ENCODE data around the gene SLC12A5. TPM values are rescaled to one million over a fixed set of nuclear protein-coding genes. Genes with fewer than 3 reads are reported as not detected.

The SLC12A5 gene
- total RNA-seq, 1 experiment from 2014 or later = not detected

- peaks cover 8% of the 10 kb centered on the region for H3K4me1 ChIP-seq (replicated peaks)
These were observed 16.1 kb upstream of the SLC12A5 start for GRCh38 chr20:46012921-46013320.

GRCh38 chr20:46013322-46013828 is 15.6 kb upstream of the SLC12A5 start:
- Histone ChIP-seq H3K9me3 (replicated peaks) (0 out of 2 replicates have a peak, but pooled peaks cover 4% of the 10 kb centered on the region), H3K27ac (no peak overlapping the region), H3K4me3 (no peak overlapping the region), H3K4me1 (replicated peaks) (peaks cover 8% of the 10 kb centered on the region), H3K36me3 (no peaks in the 10 kb centered on the region), H3K27me3 (replicated peaks) (peaks cover 65% of the 10 kb centered on the region)
- DNase-seq (ENCODE audit: low read depth in 1 of 2, low spot score in 2 of 2) = no peak

More at GRCh38 chr20:46012921-46013320, 16.1 kb upstream of the SLC12A5 start:
- DNase-seq (ENCODE audit: low read depth in 1 of 2, low spot score in 2 of 2) = no peak
- Histone ChIP-seq H3K36me3 (no peaks in the 10 kb centered on the region), H3K9me3 (replicated peaks) (0 out of 2 replicates have a peak, but pooled peaks cover 4% of the 10 kb centered on the region), H3K4me3 (no peak overlapping the region), H3K27ac (no peak overlapping the region), H3K27me3 (replicated peaks) (peaks cover 62% of the 10 kb centered on the region)

GRCh38 chr20:46013829-46014516 is 15.0 kb upstream of the SLC12A5 start:
- Histone ChIP-seq H3K27ac (no peak overlapping the region), H3K4me3 (no peak overlapping the region), H3K4me1 (replicated peaks) (peaks cover 8% of the 10 kb centered on the region), H3K36me3 (no peaks in the 10 kb centered on the region), H3K9me3 (replicated peaks) (0 out of 2 replicates have a peak, but pooled peaks cover 4% of the 10 kb centered on the region), H3K27me3 (replicated peaks) (peaks cover 69% of the 10 kb centered on the region)
- peak in 1 of 2 experiments; percentile 44 for DNase-seq (ENCODE audit: low read depth in 1 of 2, low spot score in 2 of 2)

- H3K27me3 ChIP-seq (replicated peaks) = peaks cover 66% of the 10 kb centered on the region
These were observed 14.3 kb upstream of the SLC12A5 start for GRCh38 chr20:46014517-46015396.

GRCh38 chr20:46017272-46017671 is 11.7 kb upstream of the SLC12A5 start:
- H3K4me3 ChIP-seq = no peak overlapping the region
- DNase-seq (ENCODE audit: low read depth in 1 of 2, low spot score in 2 of 2) = no peak
- H3K4me1 ChIP-seq (replicated peaks) = peaks cover 8% of the 10 kb centered on the region
- peaks cover 65% of the 10 kb centered on the region for H3K27me3 ChIP-seq (replicated peaks)
- H3K36me3 ChIP-seq = no peaks in the 10 kb centered on the region
- no peaks in the 10 kb centered on the region for H3K9me3 ChIP-seq (replicated peaks)
- no peak overlapping the region for H3K27ac ChIP-seq

More at GRCh38 chr20:46014517-46015396, 14.3 kb upstream of the SLC12A5 start:
- Histone ChIP-seq H3K27ac (no peak overlapping the region), H3K9me3 (replicated peaks) (0 out of 2 replicates have a peak, but pooled peaks cover 4% of the 10 kb centered on the region), H3K36me3 (no peaks in the 10 kb centered on the region), H3K4me3 (no peak overlapping the region), H3K4me1 (replicated peaks) (peaks cover 8% of the 10 kb centered on the region)
- no peak for DNase-seq (ENCODE audit: low read depth in 1 of 2, low spot score in 2 of 2)

GRCh38 chr20:46018112-46018511 is 10.9 kb upstream of the SLC12A5 start:
- Histone ChIP-seq H3K36me3 (no peaks in the 10 kb centered on the region), H3K27me3 (replicated peaks) (peaks cover 63% of the 10 kb centered on the region), H3K4me1 (replicated peaks) (peaks cover 8% of the 10 kb centered on the region), H3K9me3 (replicated peaks) (no peaks in the 10 kb centered on the region), H3K27ac (no peak overlapping the region), H3K4me3 (no peak overlapping the region)
- no peak for DNase-seq (ENCODE audit: low read depth in 1 of 2, low spot score in 2 of 2)

GRCh38 chr20:46018611-46019010 is 10.4 kb upstream of the SLC12A5 start:
- peaks cover 5% of the 10 kb centered on the region for H3K4me1 ChIP-seq (replicated peaks)
- no peaks in the 10 kb centered on the region for H3K36me3 ChIP-seq
- no peak for DNase-seq (ENCODE audit: low read depth in 1 of 2, low spot score in 2 of 2)
- H3K9me3 ChIP-seq (replicated peaks) = no peaks in the 10 kb centered on the region
- H3K4me3 ChIP-seq = no peak overlapping the region
- H3K27ac ChIP-seq = no peak overlapping the region
- peaks cover 63% of the 10 kb centered on the region for H3K27me3 ChIP-seq (replicated peaks)

GRCh38 chr20:46020555-46020954 is 8.5 kb upstream of the SLC12A5 start:
- no peak overlapping the region for H3K27ac ChIP-seq
- no peaks in the 10 kb centered on the region for H3K4me1 ChIP-seq (replicated peaks)
- no peaks in the 10 kb centered on the region for H3K36me3 ChIP-seq
- no peak for DNase-seq (ENCODE audit: low read depth in 1 of 2, low spot score in 2 of 2)
- peaks cover 47% of the 10 kb centered on the region for H3K27me3 ChIP-seq (replicated peaks)
- no peak overlapping the region for H3K4me3 ChIP-seq
- H3K9me3 ChIP-seq (replicated peaks) = no peaks in the 10 kb centered on the region

- no peaks in the 10 kb centered on the region for H3K9me3 ChIP-seq (replicated peaks)
- no peak for DNase-seq (ENCODE audit: low read depth in 1 of 2, low spot score in 2 of 2)
- peaks cover 38% of the 10 kb centered on the region for H3K27me3 ChIP-seq (replicated peaks)
- H3K4me3 ChIP-seq = no peak overlapping the region
- no peak overlapping the region for H3K27ac ChIP-seq
- no peaks in the 10 kb centered on the region for H3K4me1 ChIP-seq (replicated peaks)
- no peaks in the 10 kb centered on the region for H3K36me3 ChIP-seq
These were observed 7.4 kb upstream of the SLC12A5 start for GRCh38 chr20:46021361-46022359.

GRCh38 chr20:46022411-46023147 is 6.4 kb upstream of the SLC12A5 start:
- Histone ChIP-seq H3K9me3 (replicated peaks) (no peaks in the 10 kb centered on the region), H3K4me3 (no peak overlapping the region), H3K27me3 (replicated peaks) (peaks cover 39% of the 10 kb centered on the region), H3K4me1 (replicated peaks) (no peaks in the 10 kb centered on the region), H3K36me3 (no peaks in the 10 kb centered on the region), H3K27ac (no peak overlapping the region)
- DNase-seq (ENCODE audit: low read depth in 1 of 2, low spot score in 2 of 2) = no peak

GRCh38 chr20:46023148-46023484 is 5.9 kb upstream of the SLC12A5 start:
- no peaks in the 10 kb centered on the region for H3K9me3 ChIP-seq (replicated peaks)
- no peaks in the 10 kb centered on the region for H3K36me3 ChIP-seq
- no peak overlapping the region for H3K27ac ChIP-seq
- H3K4me3 ChIP-seq = no peak overlapping the region
- peaks cover 44% of the 10 kb centered on the region for H3K27me3 ChIP-seq (replicated peaks)
- no peak for DNase-seq (ENCODE audit: low read depth in 1 of 2, low spot score in 2 of 2)
- no peaks in the 10 kb centered on the region for H3K4me1 ChIP-seq (replicated peaks)

GRCh38 chr20:46023999-46024398 is 5.0 kb upstream of the SLC12A5 start:
- Histone ChIP-seq H3K9me3 (replicated peaks) (0 out of 2 replicates have a peak, but pooled peaks cover under 1% of the 10 kb centered on the region), H3K36me3 (no peaks in the 10 kb centered on the region), H3K4me1 (replicated peaks) (no peaks in the 10 kb centered on the region), H3K27me3 (replicated peaks) (peaks cover 46% of the 10 kb centered on the region), H3K27ac (no peak overlapping the region), H3K4me3 (no peak overlapping the region)
- no peak for DNase-seq (ENCODE audit: low read depth in 1 of 2, low spot score in 2 of 2)
